HPDE6-E6E7 (cell line): ENCODE data around the gene HES7.
A peak's percentile ranks its signal among the peaks of the same experiment; 100 is the strongest.

ENCODE experiments used
- DNase-seq: peaks from one replicate; pipeline ENCODE4 v3.0.0; 2011; ENCODE audit warnings: missing footprints; ENCODE audit errors: extremely low spot score

The HES7 gene

GRCh38 chr17:8155231-8155995 lies 31.5 kb upstream of the HES7 start:
- DNase-seq: no peak

- DNase-seq: no peak
These were observed 30.8 kb upstream of the HES7 start for GRCh38 chr17:8154608-8155155.

- DNase-seq: peak; percentile 67
These were observed 30.2 kb upstream of the HES7 start for GRCh38 chr17:8153957-8154607.

GRCh38 chr17:8153525-8153956 lies 29.6 kb upstream of the HES7 start:
- peak; percentile 78 for DNase-seq

- DNase-seq: no peak
These were observed 29.1 kb upstream of the HES7 start for GRCh38 chr17:8153031-8153451.

- peak; percentile 84 for DNase-seq
These were observed 28.3 kb upstream of the HES7 start, which contains the start of gene PER1 for GRCh38 chr17:8152112-8152775. Gene PER1, minus strand, starts transcription at chr17:8152404. Its CDS starts 1,698 bp downstream, at chr17:8150706.

- no peak for DNase-seq
These were observed 27.8 kb upstream of the HES7 start for GRCh38 chr17:8151641-8152111.

GRCh38 chr17:8151120-8151640 lies 27.3 kb upstream of the HES7 start:
- DNase-seq: no peak

GRCh38 chr17:8150194-8151119 lies 26.6 kb upstream of the HES7 start:
- no peak for DNase-seq

GRCh38 chr17:8149419-8150193 lies 25.7 kb upstream of the HES7 start:
- DNase-seq: no peak

GRCh38 chr17:8148560-8148959 lies 24.7 kb upstream of the HES7 start:
- no peak for DNase-seq

- no peak for DNase-seq
These were observed 24.0 kb upstream of the HES7 start for GRCh38 chr17:8147805-8148404.

GRCh38 chr17:8147141-8147804 lies 23.4 kb upstream of the HES7 start:
- no peak for DNase-seq

- DNase-seq: no peak
These were observed 22.7 kb upstream of the HES7 start for GRCh38 chr17:8146381-8147140.

GRCh38 chr17:8145811-8146210 lies 21.9 kb upstream of the HES7 start:
- DNase-seq: no peak

GRCh38 chr17:8144401-8145231 lies 20.7 kb upstream of the HES7 start:
- DNase-seq: no peak
